ENCODE measurements around the gene VPS50.

DNA sequence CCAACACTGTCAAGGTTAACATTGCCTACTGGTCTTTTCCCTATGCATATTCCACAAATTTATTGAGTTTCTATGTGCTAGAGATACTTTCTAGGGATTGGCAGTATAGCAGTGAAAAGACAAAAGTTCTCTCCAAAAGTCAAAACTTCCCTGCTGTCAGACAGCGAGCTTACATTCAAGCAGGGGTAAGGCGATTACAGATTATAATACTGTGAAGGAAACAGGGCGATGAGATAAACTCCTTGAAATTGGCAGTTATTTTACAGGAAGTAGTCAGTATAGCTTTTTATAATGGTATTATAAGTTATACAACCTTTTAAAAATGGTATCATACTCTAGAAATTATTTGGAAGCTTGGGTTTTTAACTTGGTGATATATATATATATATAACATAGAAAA, 9.9 kb downstream of the VPS50 start:
- TF ChIP-seq, protein P1, sequence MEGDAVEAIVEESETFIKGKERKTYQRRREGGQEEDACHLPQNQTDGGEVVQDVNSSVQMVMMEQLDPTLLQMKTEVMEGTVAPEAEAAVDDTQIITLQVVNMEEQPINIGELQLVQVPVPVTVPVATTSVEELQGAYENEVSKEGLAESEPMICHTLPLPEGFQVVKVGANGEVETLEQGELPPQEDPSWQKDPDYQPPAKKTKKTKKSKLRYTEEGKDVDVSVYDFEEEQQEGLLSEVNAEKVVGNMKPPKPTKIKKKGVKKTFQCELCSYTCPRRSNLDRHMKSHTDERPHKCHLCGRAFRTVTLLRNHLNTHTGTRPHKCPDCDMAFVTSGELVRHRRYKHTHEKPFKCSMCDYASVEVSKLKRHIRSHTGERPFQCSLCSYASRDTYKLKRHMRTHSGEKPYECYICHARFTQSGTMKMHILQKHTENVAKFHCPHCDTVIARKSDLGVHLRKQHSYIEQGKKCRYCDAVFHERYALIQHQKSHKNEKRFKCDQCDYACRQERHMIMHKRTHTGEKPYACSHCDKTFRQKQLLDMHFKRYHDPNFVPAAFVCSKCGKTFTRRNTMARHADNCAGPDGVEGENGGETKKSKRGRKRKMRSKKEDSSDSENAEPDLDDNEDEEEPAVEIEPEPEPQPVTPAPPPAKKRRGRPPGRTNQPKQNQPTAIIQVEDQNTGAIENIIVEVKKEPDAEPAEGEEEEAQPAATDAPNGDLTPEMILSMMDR (IDR thresholded peaks at IDR 0.05) = no peak
- TF ChIP-seq, protein P2, sequence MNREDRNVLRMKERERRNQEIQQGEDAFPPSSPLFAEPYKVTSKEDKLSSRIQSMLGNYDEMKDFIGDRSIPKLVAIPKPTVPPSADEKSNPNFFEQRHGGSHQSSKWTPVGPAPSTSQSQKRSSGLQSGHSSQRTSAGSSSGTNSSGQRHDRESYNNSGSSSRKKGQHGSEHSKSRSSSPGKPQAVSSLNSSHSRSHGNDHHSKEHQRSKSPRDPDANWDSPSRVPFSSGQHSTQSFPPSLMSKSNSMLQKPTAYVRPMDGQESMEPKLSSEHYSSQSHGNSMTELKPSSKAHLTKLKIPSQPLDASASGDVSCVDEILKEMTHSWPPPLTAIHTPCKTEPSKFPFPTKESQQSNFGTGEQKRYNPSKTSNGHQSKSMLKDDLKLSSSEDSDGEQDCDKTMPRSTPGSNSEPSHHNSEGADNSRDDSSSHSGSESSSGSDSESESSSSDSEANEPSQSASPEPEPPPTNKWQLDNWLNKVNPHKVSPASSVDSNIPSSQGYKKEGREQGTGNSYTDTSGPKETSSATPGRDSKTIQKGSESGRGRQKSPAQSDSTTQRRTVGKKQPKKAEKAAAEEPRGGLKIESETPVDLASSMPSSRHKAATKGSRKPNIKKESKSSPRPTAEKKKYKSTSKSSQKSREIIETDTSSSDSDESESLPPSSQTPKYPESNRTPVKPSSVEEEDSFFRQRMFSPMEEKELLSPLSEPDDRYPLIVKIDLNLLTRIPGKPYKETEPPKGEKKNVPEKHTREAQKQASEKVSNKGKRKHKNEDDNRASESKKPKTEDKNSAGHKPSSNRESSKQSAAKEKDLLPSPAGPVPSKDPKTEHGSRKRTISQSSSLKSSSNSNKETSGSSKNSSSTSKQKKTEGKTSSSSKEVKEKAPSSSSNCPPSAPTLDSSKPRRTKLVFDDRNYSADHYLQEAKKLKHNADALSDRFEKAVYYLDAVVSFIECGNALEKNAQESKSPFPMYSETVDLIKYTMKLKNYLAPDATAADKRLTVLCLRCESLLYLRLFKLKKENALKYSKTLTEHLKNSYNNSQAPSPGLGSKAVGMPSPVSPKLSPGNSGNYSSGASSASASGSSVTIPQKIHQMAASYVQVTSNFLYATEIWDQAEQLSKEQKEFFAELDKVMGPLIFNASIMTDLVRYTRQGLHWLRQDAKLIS (CRISPR knock-in tag; IDR thresholded peaks at IDR 0.05; ENCODE audit: borderline replicate concordance) = no peak
- TF ChIP-seq, protein P3, sequence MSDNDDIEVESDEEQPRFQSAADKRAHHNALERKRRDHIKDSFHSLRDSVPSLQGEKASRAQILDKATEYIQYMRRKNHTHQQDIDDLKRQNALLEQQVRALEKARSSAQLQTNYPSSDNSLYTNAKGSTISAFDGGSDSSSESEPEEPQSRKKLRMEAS (CRISPR knock-in tag; IDR thresholded peaks at IDR 0.05) = no peak
